ENCODE results near the gene PAK5. TPM values are rescaled to one million over a fixed set of nuclear protein-coding genes. Genes with fewer than 3 reads are reported as not detected.

Gene PAK5
- total and polyA plus RNA-seq, 9 of the 15 experiments (the other 6 are each of a cell fraction or from before 2014, with no cell fraction given): not detected

GRCh38 chr20:9685011-9685410 lies 153.9 kb downstream of the PAK5 start (continued):
- TF ChIP-seq, protein P1, sequence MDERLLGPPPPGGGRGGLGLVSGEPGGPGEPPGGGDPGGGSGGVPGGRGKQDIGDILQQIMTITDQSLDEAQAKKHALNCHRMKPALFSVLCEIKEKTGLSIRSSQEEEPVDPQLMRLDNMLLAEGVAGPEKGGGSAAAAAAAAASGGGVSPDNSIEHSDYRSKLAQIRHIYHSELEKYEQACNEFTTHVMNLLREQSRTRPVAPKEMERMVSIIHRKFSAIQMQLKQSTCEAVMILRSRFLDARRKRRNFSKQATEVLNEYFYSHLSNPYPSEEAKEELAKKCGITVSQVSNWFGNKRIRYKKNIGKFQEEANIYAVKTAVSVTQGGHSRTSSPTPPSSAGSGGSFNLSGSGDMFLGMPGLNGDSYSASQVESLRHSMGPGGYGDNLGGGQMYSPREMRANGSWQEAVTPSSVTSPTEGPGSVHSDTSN (CRISPR knock-in tag; IDR thresholded peaks at IDR 0.05; ENCODE audit: low read depth): no peak
- TF ChIP-seq, protein P1 (tag; conservative IDR thresholded peaks at IDR 0.05; ENCODE audit: low read depth): no peak
- TF ChIP-seq HMG20B (CRISPR knock-in tag; IDR thresholded peaks at IDR 0.05) (no peak), MAFG (tag; conservative IDR thresholded peaks at IDR 0.05) (peak; percentile 53), POLR2AphosphoS2 (IDR thresholded peaks at IDR 0.05; ENCODE audit: low read length) (no peak), KLF6 (CRISPR knock-in tag; IDR thresholded peaks at IDR 0.05; ENCODE audit: borderline replicate concordance) (no peak), MAZ (CRISPR knock-in tag; conservative IDR thresholded peaks at IDR 0.05 in 1 of 2, IDR thresholded peaks at IDR 0.05 in 1 of 2) (no peak), MTF1 (CRISPR knock-in tag; IDR thresholded peaks at IDR 0.05; ENCODE audit: borderline replicate concordance) (no peak)
- TF ChIP-seq, protein P2, sequence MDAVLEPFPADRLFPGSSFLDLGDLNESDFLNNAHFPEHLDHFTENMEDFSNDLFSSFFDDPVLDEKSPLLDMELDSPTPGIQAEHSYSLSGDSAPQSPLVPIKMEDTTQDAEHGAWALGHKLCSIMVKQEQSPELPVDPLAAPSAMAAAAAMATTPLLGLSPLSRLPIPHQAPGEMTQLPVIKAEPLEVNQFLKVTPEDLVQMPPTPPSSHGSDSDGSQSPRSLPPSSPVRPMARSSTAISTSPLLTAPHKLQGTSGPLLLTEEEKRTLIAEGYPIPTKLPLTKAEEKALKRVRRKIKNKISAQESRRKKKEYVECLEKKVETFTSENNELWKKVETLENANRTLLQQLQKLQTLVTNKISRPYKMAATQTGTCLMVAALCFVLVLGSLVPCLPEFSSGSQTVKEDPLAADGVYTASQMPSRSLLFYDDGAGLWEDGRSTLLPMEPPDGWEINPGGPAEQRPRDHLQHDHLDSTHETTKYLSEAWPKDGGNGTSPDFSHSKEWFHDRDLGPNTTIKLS (IDR thresholded peaks at IDR 0.05; ENCODE audit: borderline replicate concordance, low read depth): no peak
